ENCODE results near the gene ARHGAP6. TPM values are rescaled to one million over a fixed set of nuclear protein-coding genes. Genes with fewer than 3 reads are reported as not detected.
A peak's percentile ranks its signal among the peaks of the same experiment; 100 is the strongest.

ARHGAP6 gene
- total and polyA plus RNA-seq, 3 experiments from 2014 or later: not detected

DNA sequence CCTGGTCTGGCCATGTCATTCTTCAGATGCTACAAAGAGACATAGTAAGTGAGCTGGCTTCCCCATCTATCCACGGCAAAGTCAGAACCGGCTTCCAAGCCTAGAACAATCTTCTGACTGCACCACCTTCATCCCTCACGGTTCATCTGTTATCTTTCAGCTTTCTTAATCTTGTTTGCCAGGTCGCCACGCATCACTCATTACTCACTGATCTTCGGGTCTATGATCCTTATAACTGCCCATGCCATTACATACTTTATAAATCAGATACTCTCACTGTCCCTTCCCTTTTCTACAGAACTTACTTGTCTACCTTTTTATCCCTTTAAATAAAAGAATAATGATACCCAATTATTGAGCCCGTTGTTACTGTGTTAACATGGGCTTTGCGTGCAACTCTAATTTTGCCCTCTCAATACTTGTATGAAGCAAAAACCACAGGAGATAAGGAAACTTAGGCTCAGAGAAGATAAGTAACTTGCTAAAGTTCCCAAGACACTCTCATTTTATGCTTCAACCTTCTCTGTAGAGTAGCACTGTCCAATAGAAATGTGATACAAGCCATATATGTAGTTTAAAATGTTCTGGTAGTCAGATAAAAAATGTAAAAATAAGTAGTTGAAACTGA lies 200.8 kb downstream of the ARHGAP6 start:
- H3K4me1 Mint-ChIP-seq: no peaks in the 10 kb centered on the region
- ChIA-PET POLR2A (no interaction called here), CTCF (no interaction called here)
- Histone ChIP-seq H3K9me3 (ENCODE audit: low read length) (no peaks in the 10 kb centered on the region), H3K4me1 (ENCODE audit: insufficient read depth, low read length) (no peaks in the 10 kb centered on the region), H3K27me3 (ENCODE audit: insufficient read depth, low read length, poor library complexity, severe bottlenecking) (no peaks in the 10 kb centered on the region), H3K27ac (ENCODE audit: low read depth, low read length) (no peak overlapping the region), H3K36me3 (ENCODE audit: insufficient read depth, low read length) (no peaks in the 10 kb centered on the region), H3K4me3 (ENCODE audit: low read length) (no peak overlapping the region)
- no peak overlapping the region for H3K27ac Mint-ChIP-seq
- peaks cover 0 to 23% of the 10 kb centered on the region in 2 donors for H3K27me3 Mint-ChIP-seq
- no peaks in the 10 kb centered on the region for H3K36me3 Mint-ChIP-seq
- no peak overlapping the region for H3K4me3 Mint-ChIP-seq
- peaks cover 0 to 4% (median 0%) of the 10 kb centered on the region in 5 donors for H3K9me3 Mint-ChIP-seq
- no peak for DNase-seq

DNA sequence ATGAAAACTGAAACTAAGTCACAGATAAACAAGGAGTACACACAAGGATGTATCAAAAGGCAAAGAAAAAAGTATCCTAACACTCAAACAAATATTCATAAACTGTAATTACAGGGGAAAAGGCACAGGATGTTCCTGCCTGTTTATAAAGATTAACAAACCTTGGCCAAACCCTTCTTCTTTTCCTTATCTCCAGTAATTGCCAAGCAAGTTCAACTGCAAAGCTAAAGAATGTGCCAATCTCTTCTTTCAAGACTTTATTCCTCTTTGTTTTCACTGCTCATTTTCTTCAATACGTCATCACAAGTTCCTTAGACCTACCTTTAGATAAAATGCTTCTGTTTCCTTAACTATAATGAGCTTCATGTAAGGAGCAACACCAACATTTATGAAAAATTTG lies 201.3 kb downstream of the ARHGAP6 start:
- ChIA-PET CTCF (no interaction called here), POLR2A (no interaction called here)
- Histone ChIP-seq H3K36me3 (ENCODE audit: insufficient read depth, low read length) (no peaks in the 10 kb centered on the region), H3K4me3 (ENCODE audit: low read length) (no peak overlapping the region), H3K9me3 (ENCODE audit: low read length) (no peaks in the 10 kb centered on the region), H3K27ac (ENCODE audit: low read depth, low read length) (no peak overlapping the region), H3K27me3 (ENCODE audit: insufficient read depth, low read length, poor library complexity, severe bottlenecking) (no peaks in the 10 kb centered on the region), H3K4me1 (ENCODE audit: insufficient read depth, low read length) (no peaks in the 10 kb centered on the region)
- Mint-ChIP-seq H3K9me3 (peaks cover 0 to 2% (median 0%) of the 10 kb centered on the region in 5 donors), H3K4me1 (no peaks in the 10 kb centered on the region), H3K27ac (no peak overlapping the region), H3K27me3 (peaks cover 0 to 22% of the 10 kb centered on the region in 2 donors), H3K36me3 (no peaks in the 10 kb centered on the region), H3K4me3 (no peak overlapping the region)
- DNase-seq: no peak

GRCh38 chrX:11462648-11463047 lies 203.1 kb downstream of the ARHGAP6 start:
- POLR2A ChIA-PET: no interaction called here
- H3K9me3 ChIP-seq (ENCODE audit: low read length): no peaks in the 10 kb centered on the region
- Mint-ChIP-seq H3K4me3 (no peak overlapping the region), H3K4me1 (no peaks in the 10 kb centered on the region), H3K9me3 (no peaks in the 10 kb centered on the region), H3K36me3 (no peaks in the 10 kb centered on the region), H3K27ac (no peak overlapping the region), H3K27me3 (peaks cover 0 to 17% of the 10 kb centered on the region in 2 donors)
- CTCF ChIA-PET: no interaction called here
- H3K27me3 ChIP-seq (ENCODE audit: insufficient read depth, low read length, poor library complexity, severe bottlenecking): no peaks in the 10 kb centered on the region
- H3K4me1 ChIP-seq (ENCODE audit: insufficient read depth, low read length): no peaks in the 10 kb centered on the region
- no peak for DNase-seq
- no peak overlapping the region for H3K4me3 ChIP-seq (ENCODE audit: low read length)
- no peaks in the 10 kb centered on the region for H3K36me3 ChIP-seq (ENCODE audit: insufficient read depth, low read length)
- no peak overlapping the region for H3K27ac ChIP-seq (ENCODE audit: low read depth, low read length)

DNA sequence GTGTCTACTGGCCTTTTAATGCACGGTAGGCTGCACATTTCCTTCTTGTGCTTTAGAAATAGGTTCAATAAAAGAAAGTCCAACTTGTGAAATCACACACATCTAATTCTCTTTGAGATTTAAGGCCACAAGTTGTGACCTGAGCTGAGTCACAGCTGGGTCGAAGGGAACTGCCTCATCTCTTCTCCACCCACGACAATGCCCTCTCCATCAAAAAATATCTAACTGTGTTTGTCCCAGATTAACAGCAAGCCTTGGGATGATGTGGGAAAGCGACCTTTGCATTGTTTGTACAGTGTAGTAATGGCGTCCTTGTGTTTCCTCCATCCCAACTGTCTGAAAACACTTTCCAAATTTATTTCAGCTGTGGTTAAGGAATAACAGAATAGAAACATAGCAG lies 203.6 kb downstream of the ARHGAP6 start:
- ChIA-PET POLR2A (no interaction called here), CTCF (no interaction called here)
- no peaks in the 10 kb centered on the region for H3K4me1 Mint-ChIP-seq
- H3K27me3 Mint-ChIP-seq: peaks cover 0 to 17% of the 10 kb centered on the region in 2 donors
- no peak for DNase-seq
- no peaks in the 10 kb centered on the region for H3K9me3 Mint-ChIP-seq
- H3K36me3 Mint-ChIP-seq: no peaks in the 10 kb centered on the region
- Histone ChIP-seq H3K4me3 (ENCODE audit: low read length) (no peak overlapping the region), H3K9me3 (ENCODE audit: low read length) (no peaks in the 10 kb centered on the region), H3K27me3 (ENCODE audit: insufficient read depth, low read length, poor library complexity, severe bottlenecking) (no peaks in the 10 kb centered on the region), H3K27ac (ENCODE audit: low read depth, low read length) (no peak overlapping the region), H3K4me1 (ENCODE audit: insufficient read depth, low read length) (no peaks in the 10 kb centered on the region), H3K36me3 (ENCODE audit: insufficient read depth, low read length) (no peaks in the 10 kb centered on the region)
- no peak overlapping the region for H3K4me3 Mint-ChIP-seq
- no peak overlapping the region for H3K27ac Mint-ChIP-seq

DNA sequence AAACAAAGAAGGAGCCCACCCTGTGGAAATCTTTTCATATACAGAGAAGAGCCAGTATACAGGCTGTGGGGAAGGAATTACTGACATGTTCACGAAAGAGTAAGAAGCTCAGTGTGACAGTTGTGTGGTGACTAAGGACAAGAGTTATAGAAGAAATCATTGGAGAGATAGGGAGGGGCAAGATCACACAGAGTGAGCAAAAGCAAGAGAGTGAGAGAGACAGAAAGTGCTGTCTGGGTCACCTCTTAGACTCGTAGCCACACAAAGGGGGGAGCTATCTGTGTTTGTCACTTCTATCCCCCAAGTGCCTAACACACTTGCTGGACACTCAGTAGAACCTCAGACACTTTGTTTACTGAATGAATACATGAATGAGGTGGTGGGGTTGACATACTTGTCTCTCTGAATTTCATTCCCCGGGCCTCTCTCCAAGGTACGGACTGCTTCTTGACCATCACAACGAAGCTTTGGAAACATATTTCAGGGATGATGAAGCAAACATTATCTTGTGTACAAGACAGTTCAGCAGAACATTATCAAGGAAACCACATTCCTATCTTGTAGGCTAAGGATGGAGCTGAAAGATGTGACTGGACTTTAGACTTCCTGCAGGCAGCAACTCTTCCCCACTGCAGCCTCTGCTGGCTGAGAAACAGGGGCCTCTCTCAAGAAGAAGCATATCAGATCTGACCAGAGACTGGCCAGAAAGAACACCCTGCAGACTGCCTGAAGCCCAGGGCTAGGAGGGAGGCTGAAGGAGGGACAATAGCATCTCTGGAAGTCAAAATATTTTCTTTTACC lies 204.3 kb downstream of the ARHGAP6 start:
- Mint-ChIP-seq H3K4me3 (no peak overlapping the region), H3K36me3 (no peaks in the 10 kb centered on the region), H3K27ac (no peak overlapping the region), H3K4me1 (no peaks in the 10 kb centered on the region), H3K9me3 (no peaks in the 10 kb centered on the region), H3K27me3 (peaks cover 0 to 15% of the 10 kb centered on the region in 2 donors)
- no peaks in the 10 kb centered on the region for H3K27me3 ChIP-seq (ENCODE audit: insufficient read depth, low read length, poor library complexity, severe bottlenecking)
- H3K4me3 ChIP-seq (ENCODE audit: low read length): no peak overlapping the region
- no peaks in the 10 kb centered on the region for H3K36me3 ChIP-seq (ENCODE audit: insufficient read depth, low read length)
- no peaks in the 10 kb centered on the region for H3K4me1 ChIP-seq (ENCODE audit: insufficient read depth, low read length)
- ChIA-PET CTCF (no interaction called here), POLR2A (no interaction called here)
- peak overlapping the region; percentile 54 for H3K27ac ChIP-seq (ENCODE audit: low read depth, low read length)
- DNase-seq: no peak
- no peaks in the 10 kb centered on the region for H3K9me3 ChIP-seq (ENCODE audit: low read length)

- Mint-ChIP-seq H3K4me3 (no peak overlapping the region), H3K4me1 (no peaks in the 10 kb centered on the region), H3K27ac (no peak overlapping the region), H3K36me3 (no peaks in the 10 kb centered on the region), H3K27me3 (peaks cover 0 to 12% of the 10 kb centered on the region in 2 donors), H3K9me3 (no peaks in the 10 kb centered on the region)
- H3K9me3 ChIP-seq (ENCODE audit: low read length): no peaks in the 10 kb centered on the region
- H3K4me1 ChIP-seq (ENCODE audit: insufficient read depth, low read length): no peaks in the 10 kb centered on the region
- H3K4me3 ChIP-seq (ENCODE audit: low read length): no peak overlapping the region
- peak overlapping the region; percentile 54 for H3K27ac ChIP-seq (ENCODE audit: low read depth, low read length)
- no peaks in the 10 kb centered on the region for H3K36me3 ChIP-seq (ENCODE audit: insufficient read depth, low read length)
- H3K27me3 ChIP-seq (ENCODE audit: insufficient read depth, low read length, poor library complexity, severe bottlenecking): no peaks in the 10 kb centered on the region
- no peak for DNase-seq
- ChIA-PET POLR2A (no interaction called here), CTCF (no interaction called here)
Measured at GRCh38 chrX:11460347-11460746, 205.4 kb downstream of the ARHGAP6 start.

DNA sequence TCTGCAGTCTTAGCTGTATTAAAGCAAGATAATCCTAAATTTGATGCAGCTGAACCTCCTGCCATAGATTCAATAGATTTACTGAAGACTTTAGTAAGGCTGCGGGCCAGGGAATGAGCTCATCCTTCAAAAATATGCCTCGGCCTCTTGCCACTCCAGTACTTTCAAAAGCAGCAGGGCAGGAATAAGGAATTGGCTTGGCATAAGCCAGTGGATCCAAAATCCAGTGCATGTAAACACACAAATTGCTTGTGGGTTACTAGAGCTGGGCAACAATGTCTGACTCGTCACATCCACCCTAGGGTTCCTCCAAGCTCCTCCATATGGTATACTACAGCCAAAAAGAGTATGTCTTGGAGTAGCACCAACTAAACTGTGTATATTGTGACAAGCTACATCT lies 207.6 kb downstream of the ARHGAP6 start:
- DNase-seq: no peak
- Mint-ChIP-seq H3K27me3 (peaks cover 0 to 10% of the 10 kb centered on the region in 2 donors), H3K4me1 (no peaks in the 10 kb centered on the region), H3K4me3 (no peak overlapping the region), H3K9me3 (no peaks in the 10 kb centered on the region), H3K27ac (no peak overlapping the region), H3K36me3 (no peaks in the 10 kb centered on the region)
- CTCF ChIA-PET: no interaction called here
- Histone ChIP-seq H3K4me3 (ENCODE audit: low read length) (no peak overlapping the region), H3K36me3 (ENCODE audit: insufficient read depth, low read length) (no peaks in the 10 kb centered on the region), H3K9me3 (ENCODE audit: low read length) (no peaks in the 10 kb centered on the region), H3K27ac (ENCODE audit: low read depth, low read length) (no peak overlapping the region), H3K27me3 (ENCODE audit: insufficient read depth, low read length, poor library complexity, severe bottlenecking) (no peaks in the 10 kb centered on the region), H3K4me1 (ENCODE audit: insufficient read depth, low read length) (no peaks in the 10 kb centered on the region)
- POLR2A ChIA-PET: no interaction called here

- H3K4me3 Mint-ChIP-seq: no peak overlapping the region
- H3K9me3 Mint-ChIP-seq: no peaks in the 10 kb centered on the region
- no peaks in the 10 kb centered on the region for H3K4me1 Mint-ChIP-seq
- no peak overlapping the region for H3K4me3 ChIP-seq (ENCODE audit: low read length)
- H3K36me3 Mint-ChIP-seq: no peaks in the 10 kb centered on the region
- no peak overlapping the region for H3K27ac ChIP-seq (ENCODE audit: low read depth, low read length)
- POLR2A ChIA-PET: no interaction called here
- H3K36me3 ChIP-seq (ENCODE audit: insufficient read depth, low read length): no peaks in the 10 kb centered on the region
- H3K27ac Mint-ChIP-seq: no peak overlapping the region
- no peak for DNase-seq
- no peaks in the 10 kb centered on the region for H3K4me1 ChIP-seq (ENCODE audit: insufficient read depth, low read length)
- no peaks in the 10 kb centered on the region for H3K9me3 ChIP-seq (ENCODE audit: low read length)
- H3K27me3 Mint-ChIP-seq: peaks cover 0 to 5% of the 10 kb centered on the region in 2 donors
- H3K27me3 ChIP-seq (ENCODE audit: insufficient read depth, low read length, poor library complexity, severe bottlenecking): no peaks in the 10 kb centered on the region
- CTCF ChIA-PET: no interaction called here
Measured at GRCh38 chrX:11451151-11451550, 214.6 kb downstream of the ARHGAP6 start.

Data from CD8-positive, alpha-beta memory T cell (primary cell).